Effector CD4-positive, alpha-beta T cell (primary cell): Measurements from ENCODE around the gene ERC2.

Experiments
- DNase-seq: peaks from one replicate; pipeline ENCODE4 v3.0.0-alpha.2; 2020

ERC2 gene

GRCh38 chr3:55770077-55770476 is 698.2 kb downstream of the ERC2 start:
- DNase-seq = no peak

- no peak for DNase-seq
Measured at GRCh38 chr3:55766753-55767152, 701.5 kb downstream of the ERC2 start.

GRCh38 chr3:55765906-55766701 is 702.2 kb downstream of the ERC2 start:
- DNase-seq = no peak

- DNase-seq = no peak
Measured at GRCh38 chr3:55765398-55765797, 702.9 kb downstream of the ERC2 start.

- no peak for DNase-seq
Measured at GRCh38 chr3:55756976-55757375, 711.3 kb downstream of the ERC2 start.

- DNase-seq = no peak
Measured at GRCh38 chr3:55755516-55756205, 712.6 kb downstream of the ERC2 start.

DNA sequence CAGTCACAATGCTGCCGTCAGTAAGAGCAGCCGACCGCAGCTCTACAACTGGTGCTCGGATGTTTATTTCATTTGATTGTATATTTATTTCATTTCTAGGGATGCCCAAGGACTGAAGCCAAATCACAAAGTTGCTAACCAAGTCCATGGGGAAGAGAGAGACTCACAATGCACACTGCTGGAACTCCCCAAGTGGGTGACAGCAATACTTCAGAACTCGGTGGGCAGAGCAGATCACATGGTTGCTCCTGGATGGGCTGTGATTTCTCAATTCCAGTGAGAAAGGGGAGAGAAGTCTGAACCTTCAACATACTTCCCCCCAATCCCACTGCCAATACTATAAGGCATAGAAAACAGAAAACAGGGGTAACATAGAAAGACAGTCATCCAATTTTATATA is 715.4 kb downstream of the ERC2 start:
- DNase-seq = no peak

GRCh38 chr3:55751730-55752129 is 716.5 kb downstream of the ERC2 start:
- DNase-seq = no peak

GRCh38 chr3:55750525-55750924 is 717.7 kb downstream of the ERC2 start:
- DNase-seq = no peak

DNA sequence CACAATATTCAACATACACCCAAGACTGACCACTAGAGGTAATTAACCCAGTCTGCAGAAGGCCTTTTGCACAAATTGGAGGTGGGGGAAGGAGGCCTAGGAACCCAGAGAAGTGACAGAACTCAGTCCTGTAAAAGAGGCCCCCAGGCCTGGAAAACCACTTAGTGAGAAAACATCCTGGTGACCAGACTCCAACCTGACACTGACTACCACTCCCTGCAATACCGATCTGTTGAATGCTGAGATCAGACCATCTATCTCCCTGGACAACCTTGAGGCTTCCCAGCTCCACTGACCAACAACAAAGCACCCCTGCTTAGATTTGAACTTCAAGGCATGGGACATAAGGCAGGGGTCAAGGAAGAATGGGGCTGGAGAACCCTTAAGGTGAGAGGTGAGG is 719.2 kb downstream of the ERC2 start:
- DNase-seq = no peak

GRCh38 chr3:55746808-55747413 is 721.4 kb downstream of the ERC2 start:
- DNase-seq = no peak

DNA sequence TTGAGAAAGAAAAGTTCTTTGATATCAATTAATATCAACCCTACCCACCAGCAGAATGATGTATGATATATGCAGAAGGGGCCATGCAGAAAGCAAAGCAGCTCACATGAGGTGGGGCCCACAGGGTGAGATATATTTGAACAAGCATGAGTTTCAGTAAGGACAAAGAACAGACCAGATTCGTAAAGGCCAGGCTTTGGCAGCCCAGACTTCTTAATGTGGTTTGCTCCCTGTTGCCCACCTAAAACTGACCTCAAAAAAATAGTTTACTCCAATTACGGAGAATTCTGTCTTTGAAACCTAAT is 725.5 kb downstream of the ERC2 start:
- DNase-seq = no peak

DNA sequence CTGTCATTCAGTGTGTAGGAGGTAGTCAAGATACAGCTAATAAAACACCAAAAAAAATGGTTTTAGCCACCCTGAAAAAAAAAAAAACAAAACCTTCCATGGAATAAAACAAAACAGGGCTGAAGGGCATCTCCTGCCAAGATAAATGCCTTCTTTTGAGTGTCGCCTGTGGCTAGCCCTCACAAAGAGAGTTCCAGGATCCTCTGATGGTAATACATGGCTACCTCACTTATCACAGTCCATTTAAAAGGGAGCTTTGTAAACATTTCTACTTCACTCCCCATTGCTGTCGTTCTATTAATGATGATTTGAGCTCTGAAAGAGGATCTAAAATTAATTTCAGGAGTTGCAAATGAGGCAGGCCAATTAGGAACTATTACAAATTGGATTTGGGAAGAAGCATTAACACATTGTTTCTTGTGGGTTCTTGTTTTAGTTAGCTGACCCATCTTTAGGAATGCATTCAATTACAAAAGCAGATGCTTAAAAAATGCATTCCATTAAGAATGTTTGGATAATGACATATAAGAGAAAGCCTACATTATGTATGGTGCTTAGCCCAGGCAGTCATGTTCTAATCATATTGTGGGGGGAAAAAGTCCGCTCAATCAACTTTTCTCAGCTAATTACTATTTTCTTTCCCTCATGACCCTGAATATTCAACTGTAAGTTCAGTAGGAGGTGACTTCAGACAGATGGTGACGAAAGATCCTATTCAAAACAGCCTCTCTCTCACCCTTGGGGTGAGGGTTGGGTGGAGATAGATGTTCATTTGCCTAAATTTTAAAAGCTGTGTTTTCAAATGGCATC is 726.0 kb downstream of the ERC2 start:
- DNase-seq = no peak

GRCh38 chr3:55737186-55737585 is 731.1 kb downstream of the ERC2 start:
- no peak for DNase-seq

GRCh38 chr3:55735976-55736375 is 732.3 kb downstream of the ERC2 start:
- DNase-seq = no peak

DNA sequence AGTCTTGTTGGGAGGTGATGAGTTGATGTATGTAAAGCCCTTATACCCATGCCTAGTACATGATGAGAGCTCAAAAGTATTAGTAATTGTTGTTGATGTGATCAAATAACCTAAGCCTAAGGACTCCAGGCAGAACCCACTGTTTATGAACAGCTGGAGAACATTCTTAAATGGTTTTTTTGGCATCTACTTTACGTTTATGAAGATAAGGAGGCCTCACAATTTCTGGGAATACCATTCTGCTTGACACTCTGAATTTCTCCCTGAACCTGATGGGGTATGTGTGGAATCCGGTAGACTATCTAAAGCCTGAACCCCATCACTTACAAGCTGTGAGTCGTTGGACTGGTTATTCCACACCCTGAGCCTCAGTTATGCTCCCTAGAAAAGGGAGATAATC is 736.5 kb downstream of the ERC2 start:
- no peak for DNase-seq

- DNase-seq = no peak
Measured at GRCh38 chr3:55729546-55729945, 738.7 kb downstream of the ERC2 start.

DNA sequence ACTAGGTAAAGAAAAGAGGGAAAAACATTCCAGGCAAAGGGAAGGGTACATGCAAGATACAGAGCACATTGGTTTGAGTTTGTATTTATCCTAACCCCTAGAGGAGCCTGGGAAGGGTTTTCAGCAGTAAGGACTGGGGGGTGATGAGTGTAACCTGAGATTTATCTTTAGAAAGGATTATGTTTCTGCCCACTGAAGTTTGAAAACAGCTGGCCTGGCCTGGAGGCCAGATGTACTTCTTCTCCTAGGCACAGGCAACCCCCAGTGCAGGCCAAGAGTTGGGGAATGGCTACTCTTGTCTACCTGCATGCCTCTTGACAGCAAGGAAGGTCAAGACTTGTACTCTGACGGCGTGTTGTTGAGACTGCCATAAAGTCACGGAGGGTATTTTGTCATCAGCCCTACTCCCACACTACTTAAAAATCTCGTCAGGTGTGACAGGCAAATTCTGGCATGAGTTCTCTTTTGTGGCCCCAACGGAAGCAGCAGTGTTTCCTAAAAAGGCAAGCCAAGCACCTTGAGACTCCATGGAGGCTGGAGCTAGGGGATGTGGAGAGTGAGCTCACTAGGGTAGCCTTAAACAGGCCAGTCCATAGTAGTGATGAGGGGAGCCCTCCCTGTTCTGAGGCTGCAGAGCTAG is 739.7 kb downstream of the ERC2 start:
- no peak for DNase-seq

GRCh38 chr3:55726501-55726775 is 741.8 kb downstream of the ERC2 start:
- DNase-seq = no peak

- no peak for DNase-seq
Measured at GRCh38 chr3:55725681-55726500, 742.4 kb downstream of the ERC2 start.

DNA sequence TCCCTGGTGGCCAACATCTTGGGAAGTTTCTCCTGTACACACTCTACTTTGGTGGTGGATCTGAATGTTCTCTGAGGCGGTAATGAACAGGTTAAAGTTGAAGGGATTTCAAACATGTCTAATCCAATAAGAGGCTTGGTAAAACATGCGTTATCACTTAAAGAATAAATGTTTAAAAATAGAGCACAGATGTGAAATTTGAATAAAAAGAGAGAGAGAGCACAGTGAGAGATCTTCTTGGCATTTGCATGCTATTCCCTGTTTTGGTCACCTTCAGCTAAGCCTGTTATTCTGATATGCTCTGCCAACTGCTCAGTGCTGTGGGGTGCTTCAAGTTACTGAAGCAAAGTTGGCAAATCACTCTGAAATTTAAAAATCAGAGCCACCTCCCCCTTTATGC is 743.4 kb downstream of the ERC2 start:
- DNase-seq = no peak

- no peak for DNase-seq
Measured at GRCh38 chr3:55724407-55724784, 743.9 kb downstream of the ERC2 start.
